GM23338 (cell line): ENCODE measurements around the gene SLX4.

ENCODE experiments used
- CREB1 ChIP-seq: fragments of 250-450 bp; sonication (Bioruptor Pico); IDR thresholded peaks from 2 replicates; pipeline ENCODE4 v1.5.0; 2020; ENCODE audit warnings: low read depth, mild to moderate bottlenecking, moderate library complexity
- POLR2AphosphoS5 ChIP-seq: IDR thresholded peaks from 2 replicates; pipeline ENCODE4 v1.6.1; 2016; ENCODE audit warnings: antibody characterized with exemption, low read depth
- ZNF114 ChIP-seq: fragments of 250-450 bp; sonication (Bioruptor Pico); IDR thresholded peaks from 2 replicates; pipeline ENCODE4 v1.5.0; 2020; ENCODE audit warnings: mild to moderate bottlenecking, moderate library complexity
- TF ChIP-seq, protein P1 (sequence below), 2 experiments: fragments of 200-600 bp in 1 of 2; sonication (generic) in 1 of 2; conservative IDR thresholded peaks; 2 replicates each; pipeline versions ENCODE4 v1.5.1 to v1.6.1; 2016 to 2017; ENCODE audit warnings: antibody characterized with exemption in 2 of 2, low read depth in 2 of 2, mild to moderate bottlenecking in 2 of 2, moderate library complexity in 1 of 2
- TF ChIP-seq, protein P2 (sequence below): IDR thresholded peaks from one replicate; pipeline ENCODE4 v1.6.1; 2018; ENCODE audit warnings: antibody characterized with exemption; ENCODE audit not compliant: unreplicated experiment

DNA sequence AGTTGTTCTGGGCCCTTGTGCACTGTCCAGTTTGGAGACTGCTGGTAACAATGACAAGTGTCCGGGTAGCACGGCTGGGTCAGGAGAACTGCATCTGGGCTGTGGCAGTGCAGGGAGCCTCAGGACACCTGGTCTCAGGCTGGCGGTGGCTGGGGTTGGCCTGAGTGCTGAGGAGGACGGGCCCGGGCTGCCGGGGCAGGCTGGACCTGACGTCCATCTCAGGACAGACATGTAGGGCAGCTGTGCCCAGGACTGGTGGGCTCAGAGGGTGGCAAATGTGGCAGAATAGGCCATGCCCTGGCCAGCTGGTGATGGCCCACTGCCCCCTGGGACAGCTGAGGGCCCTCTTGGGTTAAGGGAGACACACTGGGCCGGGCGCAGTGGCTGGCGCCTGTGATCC lies 30.0 kb downstream of the SLX4 start:
- TF ChIP-seq, protein P1, sequence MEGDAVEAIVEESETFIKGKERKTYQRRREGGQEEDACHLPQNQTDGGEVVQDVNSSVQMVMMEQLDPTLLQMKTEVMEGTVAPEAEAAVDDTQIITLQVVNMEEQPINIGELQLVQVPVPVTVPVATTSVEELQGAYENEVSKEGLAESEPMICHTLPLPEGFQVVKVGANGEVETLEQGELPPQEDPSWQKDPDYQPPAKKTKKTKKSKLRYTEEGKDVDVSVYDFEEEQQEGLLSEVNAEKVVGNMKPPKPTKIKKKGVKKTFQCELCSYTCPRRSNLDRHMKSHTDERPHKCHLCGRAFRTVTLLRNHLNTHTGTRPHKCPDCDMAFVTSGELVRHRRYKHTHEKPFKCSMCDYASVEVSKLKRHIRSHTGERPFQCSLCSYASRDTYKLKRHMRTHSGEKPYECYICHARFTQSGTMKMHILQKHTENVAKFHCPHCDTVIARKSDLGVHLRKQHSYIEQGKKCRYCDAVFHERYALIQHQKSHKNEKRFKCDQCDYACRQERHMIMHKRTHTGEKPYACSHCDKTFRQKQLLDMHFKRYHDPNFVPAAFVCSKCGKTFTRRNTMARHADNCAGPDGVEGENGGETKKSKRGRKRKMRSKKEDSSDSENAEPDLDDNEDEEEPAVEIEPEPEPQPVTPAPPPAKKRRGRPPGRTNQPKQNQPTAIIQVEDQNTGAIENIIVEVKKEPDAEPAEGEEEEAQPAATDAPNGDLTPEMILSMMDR (conservative IDR thresholded peaks at IDR 0.05; ENCODE audit: low read depth in 2 of 2) = no peak
- TF ChIP-seq, protein P2, sequence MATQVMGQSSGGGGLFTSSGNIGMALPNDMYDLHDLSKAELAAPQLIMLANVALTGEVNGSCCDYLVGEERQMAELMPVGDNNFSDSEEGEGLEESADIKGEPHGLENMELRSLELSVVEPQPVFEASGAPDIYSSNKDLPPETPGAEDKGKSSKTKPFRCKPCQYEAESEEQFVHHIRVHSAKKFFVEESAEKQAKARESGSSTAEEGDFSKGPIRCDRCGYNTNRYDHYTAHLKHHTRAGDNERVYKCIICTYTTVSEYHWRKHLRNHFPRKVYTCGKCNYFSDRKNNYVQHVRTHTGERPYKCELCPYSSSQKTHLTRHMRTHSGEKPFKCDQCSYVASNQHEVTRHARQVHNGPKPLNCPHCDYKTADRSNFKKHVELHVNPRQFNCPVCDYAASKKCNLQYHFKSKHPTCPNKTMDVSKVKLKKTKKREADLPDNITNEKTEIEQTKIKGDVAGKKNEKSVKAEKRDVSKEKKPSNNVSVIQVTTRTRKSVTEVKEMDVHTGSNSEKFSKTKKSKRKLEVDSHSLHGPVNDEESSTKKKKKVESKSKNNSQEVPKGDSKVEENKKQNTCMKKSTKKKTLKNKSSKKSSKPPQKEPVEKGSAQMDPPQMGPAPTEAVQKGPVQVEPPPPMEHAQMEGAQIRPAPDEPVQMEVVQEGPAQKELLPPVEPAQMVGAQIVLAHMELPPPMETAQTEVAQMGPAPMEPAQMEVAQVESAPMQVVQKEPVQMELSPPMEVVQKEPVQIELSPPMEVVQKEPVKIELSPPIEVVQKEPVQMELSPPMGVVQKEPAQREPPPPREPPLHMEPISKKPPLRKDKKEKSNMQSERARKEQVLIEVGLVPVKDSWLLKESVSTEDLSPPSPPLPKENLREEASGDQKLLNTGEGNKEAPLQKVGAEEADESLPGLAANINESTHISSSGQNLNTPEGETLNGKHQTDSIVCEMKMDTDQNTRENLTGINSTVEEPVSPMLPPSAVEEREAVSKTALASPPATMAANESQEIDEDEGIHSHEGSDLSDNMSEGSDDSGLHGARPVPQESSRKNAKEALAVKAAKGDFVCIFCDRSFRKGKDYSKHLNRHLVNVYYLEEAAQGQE = no peak
- no peak for TF ChIP-seq CREB1 (CRISPR knock-in tag)
- no peak for TF ChIP-seq POLR2AphosphoS5
- TF ChIP-seq ZNF114 (CRISPR knock-in tag) = no peak
